Ectodermal cell (in vitro differentiated cells): Measurements from ENCODE around the gene MAPKAP1.
A peak's percentile ranks its signal among the peaks of the same experiment; 100 is the strongest.

Experiments used
- H3K27ac ChIP-seq: 2 replicates; pipeline ENCODE4 v1.7.0; 2013; ENCODE audit warnings: mild to moderate bottlenecking, low read depth, low read length; ENCODE audit not compliant: insufficient read depth, poor library complexity, severe bottlenecking
- H3K27me3 ChIP-seq: 2 replicates; pipeline ENCODE4 v1.7.0; 2013; ENCODE audit warnings: mild to moderate bottlenecking, low read length; ENCODE audit not compliant: insufficient read depth, control insufficient read depth, poor library complexity, severe bottlenecking
- H3K36me3 ChIP-seq: one replicate; pipeline ENCODE4 v1.7.0; 2013; ENCODE audit warnings: low read length; ENCODE audit not compliant: control insufficient read depth, insufficient read depth
- H3K4me1 ChIP-seq: one replicate; pipeline ENCODE4 v1.7.0; 2013; ENCODE audit warnings: low read length; ENCODE audit not compliant: control insufficient read depth, insufficient read depth
- H3K4me3 ChIP-seq: 2 replicates; pipeline ENCODE4 v1.7.0; 2013; ENCODE audit warnings: low read depth, low read length, control low read depth; ENCODE audit not compliant: insufficient read depth
- H3K9me3 ChIP-seq: 2 replicates; pipeline ENCODE4 v1.7.0; 2013; ENCODE audit warnings: mild to moderate bottlenecking, low read length, moderate library complexity; ENCODE audit not compliant: control insufficient read depth
- WGBS, 2 experiments: methylation state at CpG; one replicate each; pipeline ENCODE4 v1.1.7; 2013; ENCODE audit warnings: missing lambda C conversion rate in 2 of 2; 5-methylcytosine and 5-hydroxymethylcytosine counted together

MAPKAP1 gene

GRCh38 chr9:125479846-125480615, 227.0 kb downstream of the MAPKAP1 start:
- no peak overlapping the region for H3K27ac ChIP-seq
- no peaks in the 10 kb centered on the region for H3K36me3 ChIP-seq
- no peaks in the 10 kb centered on the region for H3K27me3 ChIP-seq
- no peak overlapping the region for H3K4me3 ChIP-seq
- no peaks in the 10 kb centered on the region for H3K9me3 ChIP-seq
- H3K4me1 ChIP-seq, result peaks cover 4% of the 10 kb centered on the region
- WGBS, 2 experiments, result 81 to 84% methylated on average over 7 of the region's 7 CpGs

GRCh38 chr9:125477089-125477544, 229.9 kb downstream of the MAPKAP1 start:
- WGBS, 2 experiments, result 97 to 99% methylated on average over 5 of the region's 5 CpGs
- Histone ChIP-seq H3K27ac (no peak overlapping the region), H3K9me3 (no peaks in the 10 kb centered on the region), H3K4me3 (no peak overlapping the region), H3K4me1 (peaks cover 25% of the 10 kb centered on the region), H3K27me3 (no peaks in the 10 kb centered on the region), H3K36me3 (no peaks in the 10 kb centered on the region)

DNA sequence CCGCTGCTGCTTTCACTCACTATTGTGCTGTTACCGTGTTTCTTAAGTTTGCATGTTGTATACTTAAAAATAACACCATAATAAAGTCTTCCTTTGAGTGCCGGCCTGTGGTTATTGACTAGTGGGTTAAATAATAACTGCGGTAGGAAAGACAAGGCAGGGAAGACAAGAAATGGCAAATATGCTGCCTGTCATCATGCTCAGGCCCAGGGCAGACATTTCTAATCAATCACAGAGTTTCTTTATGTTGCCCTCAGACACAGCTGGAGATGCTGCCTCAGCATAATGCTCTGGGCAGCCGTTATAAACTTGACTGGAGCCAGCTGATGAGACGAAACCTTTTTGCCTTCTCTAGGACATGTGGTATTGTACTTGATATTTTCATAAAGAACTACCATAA, 230.4 kb downstream of the MAPKAP1 start:
- H3K4me1 ChIP-seq, result peaks cover 25% of the 10 kb centered on the region
- no peak overlapping the region for H3K4me3 ChIP-seq
- no peak overlapping the region for H3K27ac ChIP-seq
- WGBS, 2 experiments, result 88 to 100% methylated on average over 4 to 5 of the region's 6 CpGs
- H3K27me3 ChIP-seq, result no peaks in the 10 kb centered on the region
- no peaks in the 10 kb centered on the region for H3K9me3 ChIP-seq
- no peaks in the 10 kb centered on the region for H3K36me3 ChIP-seq

- no peaks in the 10 kb centered on the region for H3K36me3 ChIP-seq
- no peak overlapping the region for H3K4me3 ChIP-seq
- peaks cover 32% of the 10 kb centered on the region for H3K4me1 ChIP-seq
- H3K27me3 ChIP-seq, result no peaks in the 10 kb centered on the region
- H3K9me3 ChIP-seq, result no peaks in the 10 kb centered on the region
- 95 to 96% methylated on average over 6 of the region's 6 CpGs for WGBS, 2 experiments
- no peak overlapping the region for H3K27ac ChIP-seq
These were observed 231.6 kb downstream of the MAPKAP1 start for GRCh38 chr9:125475385-125475784.

DNA sequence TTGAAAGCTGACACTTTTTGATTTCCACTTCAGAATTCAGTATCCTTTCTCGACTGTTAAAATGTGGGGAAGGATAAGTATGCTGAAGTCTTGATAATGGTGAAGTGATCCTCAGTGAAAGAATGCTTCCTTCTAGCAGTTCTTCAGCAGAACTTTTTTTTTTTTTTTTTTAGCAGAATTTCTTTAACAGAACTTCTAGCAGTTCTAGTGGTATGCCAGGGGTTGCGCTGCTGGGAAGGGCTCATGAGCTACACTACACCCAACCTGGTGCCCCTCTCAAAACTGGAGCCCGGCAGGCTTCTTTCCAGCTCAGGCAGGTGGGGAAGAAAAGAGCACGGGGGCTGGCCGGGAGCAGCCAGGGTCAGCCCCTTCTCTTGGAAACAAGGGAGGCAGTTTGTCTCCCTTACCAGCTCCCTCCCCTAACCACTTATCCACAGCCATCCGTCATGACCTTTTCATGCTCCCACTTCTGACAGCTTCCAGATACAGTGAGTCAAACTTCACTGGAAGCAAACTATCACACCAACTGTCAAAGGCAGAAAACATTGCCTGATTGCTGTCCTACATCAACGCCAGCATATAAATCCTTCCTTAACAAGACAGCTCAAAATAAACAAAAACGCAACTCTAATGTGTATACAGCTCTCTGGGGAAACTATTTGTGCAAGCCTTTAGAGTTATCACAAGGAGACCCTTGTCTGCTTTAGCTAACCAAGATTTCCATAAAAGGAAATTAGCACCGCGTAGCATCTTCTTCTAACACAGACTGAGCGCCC, 233.9 kb downstream of the MAPKAP1 start:
- H3K9me3 ChIP-seq, result no peaks in the 10 kb centered on the region
- H3K27ac ChIP-seq, result peak overlapping the region; percentile 29
- 57 to 58% methylated on average over 11 of the region's 11 CpGs for WGBS, 2 experiments
- H3K36me3 ChIP-seq, result no peaks in the 10 kb centered on the region
- H3K4me1 ChIP-seq, result peaks cover 30% of the 10 kb centered on the region
- no peak overlapping the region for H3K4me3 ChIP-seq
- no peaks in the 10 kb centered on the region for H3K27me3 ChIP-seq

GRCh38 chr9:125472562-125472925, 234.5 kb downstream of the MAPKAP1 start:
- Histone ChIP-seq H3K4me3 (no peak overlapping the region), H3K36me3 (no peaks in the 10 kb centered on the region), H3K9me3 (no peaks in the 10 kb centered on the region), H3K27ac (no peak overlapping the region), H3K27me3 (no peaks in the 10 kb centered on the region), H3K4me1 (peaks cover 30% of the 10 kb centered on the region)
- WGBS, 2 experiments, result 97 to 100% methylated on average over 1 to 4 of the region's 4 CpGs

- no peaks in the 10 kb centered on the region for H3K27me3 ChIP-seq
- no peaks in the 10 kb centered on the region for H3K36me3 ChIP-seq
- H3K9me3 ChIP-seq, result no peaks in the 10 kb centered on the region
- H3K4me1 ChIP-seq, result peaks cover 37% of the 10 kb centered on the region
- H3K27ac ChIP-seq, result peak overlapping the region; percentile 21
- H3K4me3 ChIP-seq, result no peak overlapping the region
- WGBS, 2 experiments, result 87 to 89% methylated on average over 14 of the region's 14 CpGs
These were observed 236.0 kb downstream of the MAPKAP1 start for GRCh38 chr9:125470767-125471580.

- H3K4me1 ChIP-seq, result peaks cover 37% of the 10 kb centered on the region
- H3K9me3 ChIP-seq, result no peaks in the 10 kb centered on the region
- 90 to 91% methylated on average over 3 of the region's 3 CpGs for WGBS, 2 experiments
- H3K27ac ChIP-seq, result no peak overlapping the region
- H3K27me3 ChIP-seq, result no peaks in the 10 kb centered on the region
- H3K36me3 ChIP-seq, result no peaks in the 10 kb centered on the region
- H3K4me3 ChIP-seq, result no peak overlapping the region
These were observed 236.8 kb downstream of the MAPKAP1 start for GRCh38 chr9:125470189-125470588.

DNA sequence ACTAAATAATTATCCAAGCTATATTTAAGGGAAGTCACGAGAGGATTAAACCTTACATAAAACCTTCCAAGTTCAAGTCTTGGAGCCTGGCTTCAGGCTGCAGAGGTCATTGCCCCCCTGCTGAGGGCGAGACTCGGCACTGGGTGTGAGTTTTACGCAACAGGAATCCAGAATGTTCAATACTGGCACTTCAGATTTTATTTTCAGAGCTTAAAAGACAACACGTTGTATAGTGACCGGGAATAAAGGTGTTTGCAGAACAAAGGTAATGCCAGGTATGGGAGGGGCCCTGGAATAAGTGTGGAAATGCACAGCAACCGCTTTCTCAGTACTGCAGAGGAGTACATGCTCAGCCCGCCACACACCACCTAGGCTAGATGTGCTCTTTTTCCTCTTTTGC, 238.4 kb downstream of the MAPKAP1 start:
- H3K27ac ChIP-seq, result no peak overlapping the region
- peaks cover 30% of the 10 kb centered on the region for H3K4me1 ChIP-seq

More for the DNA sequence above, 238.4 kb downstream of the MAPKAP1 start:
- Histone ChIP-seq H3K4me3 (no peak overlapping the region), H3K27me3 (no peaks in the 10 kb centered on the region), H3K9me3 (no peaks in the 10 kb centered on the region), H3K36me3 (no peaks in the 10 kb centered on the region)
- 93% methylated on average over 8 of the region's 8 CpGs for WGBS, 2 experiments
